Lower leg skin (tissue), 3 donors: ENCODE results near the gene CEBPA.

Source experiments
- POLR2A ChIP-seq, 2 donors: fragments of 450-650 bp; IDR thresholded peaks; one replicate each; pipeline ENCODE4 v1.6.1; 2016 to 2017; ENCODE audit warnings: antibody characterized with exemption in 2 of 2, mild to moderate bottlenecking in 1 of 2, moderate library complexity in 1 of 2
- TF ChIP-seq, protein P1 (sequence below), 3 donors: fragments of 450-650 bp; IDR thresholded peaks; one replicate each; pipeline ENCODE4 v1.5.1; 2016; ENCODE audit warnings: antibody characterized with exemption in 3 of 3, mild to moderate bottlenecking in 3 of 3, moderate library complexity in 2 of 3

DNA sequence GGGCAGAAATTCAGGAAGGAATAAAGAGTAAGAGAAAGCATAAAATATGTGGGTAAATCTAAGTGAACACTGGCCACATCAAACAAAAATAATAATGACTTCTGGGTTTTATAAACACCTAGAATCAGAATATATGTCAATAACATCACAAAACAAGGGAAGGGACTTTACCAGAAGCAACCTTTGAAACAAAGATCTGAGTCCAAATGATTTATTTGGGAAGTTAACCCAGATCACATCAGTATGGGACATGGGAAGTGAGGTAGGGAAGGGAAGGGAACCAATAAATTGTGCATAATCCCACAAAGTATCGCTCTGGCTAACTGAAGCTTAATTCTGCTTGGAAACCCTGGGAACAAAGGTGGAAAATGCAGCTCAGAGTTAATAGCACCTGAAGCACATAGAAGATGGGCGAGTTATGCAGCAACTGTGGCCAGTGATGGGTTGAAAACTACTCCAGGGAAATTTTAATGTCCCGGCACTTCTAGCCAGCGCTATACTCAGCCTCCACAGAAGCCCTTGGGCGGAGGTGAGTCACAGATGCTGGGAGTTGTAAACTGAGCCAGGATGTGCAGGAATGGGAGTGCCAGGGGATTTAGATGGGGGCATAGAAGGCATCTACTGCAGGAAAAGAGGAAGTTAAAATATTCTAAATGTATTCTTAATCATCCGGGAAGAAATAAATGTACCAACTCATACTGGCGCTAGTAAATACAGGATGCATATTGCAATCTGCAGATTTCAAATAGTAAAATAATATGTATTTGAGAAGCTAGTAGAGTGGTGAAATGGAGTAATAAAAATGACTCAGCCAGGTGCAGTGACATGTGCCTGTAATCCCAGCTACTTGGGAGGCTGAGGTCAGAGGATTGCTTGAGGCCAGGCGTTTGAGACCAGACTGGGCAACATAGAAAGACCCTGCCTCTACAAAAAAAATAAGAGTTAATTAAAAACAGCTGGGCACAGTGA, 37.0 kb upstream of the CEBPA start:
- TF ChIP-seq, protein P1, sequence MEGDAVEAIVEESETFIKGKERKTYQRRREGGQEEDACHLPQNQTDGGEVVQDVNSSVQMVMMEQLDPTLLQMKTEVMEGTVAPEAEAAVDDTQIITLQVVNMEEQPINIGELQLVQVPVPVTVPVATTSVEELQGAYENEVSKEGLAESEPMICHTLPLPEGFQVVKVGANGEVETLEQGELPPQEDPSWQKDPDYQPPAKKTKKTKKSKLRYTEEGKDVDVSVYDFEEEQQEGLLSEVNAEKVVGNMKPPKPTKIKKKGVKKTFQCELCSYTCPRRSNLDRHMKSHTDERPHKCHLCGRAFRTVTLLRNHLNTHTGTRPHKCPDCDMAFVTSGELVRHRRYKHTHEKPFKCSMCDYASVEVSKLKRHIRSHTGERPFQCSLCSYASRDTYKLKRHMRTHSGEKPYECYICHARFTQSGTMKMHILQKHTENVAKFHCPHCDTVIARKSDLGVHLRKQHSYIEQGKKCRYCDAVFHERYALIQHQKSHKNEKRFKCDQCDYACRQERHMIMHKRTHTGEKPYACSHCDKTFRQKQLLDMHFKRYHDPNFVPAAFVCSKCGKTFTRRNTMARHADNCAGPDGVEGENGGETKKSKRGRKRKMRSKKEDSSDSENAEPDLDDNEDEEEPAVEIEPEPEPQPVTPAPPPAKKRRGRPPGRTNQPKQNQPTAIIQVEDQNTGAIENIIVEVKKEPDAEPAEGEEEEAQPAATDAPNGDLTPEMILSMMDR (IDR thresholded peaks at IDR 0.05), result no peak
- TF ChIP-seq POLR2A (IDR thresholded peaks at IDR 0.05), result no peak
